GM23338 (cell line): ENCODE measurements around the gene MAGI1. TPM values are rescaled to one million over a fixed set of nuclear protein-coding genes. Genes with fewer than 3 reads are reported as not detected.

ENCODE experiments used
- ATAC-seq: fragments of 200-7000 bp; cut with Tn5 transposase; 3 replicates; pipeline ENCODE4 v1.9.1; 2020
- DNase-seq: peaks from one replicate; pipeline ENCODE4 v3.0.0-alpha.2; 2015; ENCODE audit warnings: low spot score
- H2AFZ ChIP-seq: fragments of 200-600 bp; sonication (generic); 2 replicates; pipeline ENCODE4 v1.8.0; 2016; ENCODE audit warnings: antibody characterized with exemption, mild to moderate bottlenecking, moderate library complexity
- H3F3A ChIP-seq: fragments of 200-600 bp; sonication (generic); replicated peaks from 2 replicates; pipeline ENCODE4 v1.8.0; 2017; ENCODE audit warnings: antibody characterized with exemption, mixed run types, low read depth
- H3K27ac ChIP-seq: fragments of 200-600 bp; sonication (generic); 2 replicates; pipeline ENCODE4 v1.6.1; 2016; ENCODE audit warnings: low read depth
- H3K27me3 ChIP-seq: fragments of 200-600 bp; sonication (generic); 2 replicates; pipeline ENCODE4 v1.8.0; 2016; ENCODE audit warnings: mild to moderate bottlenecking, mixed run types, moderate library complexity; ENCODE audit not compliant: insufficient read depth
- H3K36me3 ChIP-seq: fragments of 200-600 bp; sonication (generic); 2 replicates; pipeline ENCODE4 v1.8.0; 2016; ENCODE audit warnings: mild to moderate bottlenecking; ENCODE audit not compliant: insufficient read depth
- H3K4me1 ChIP-seq: fragments of 200-600 bp; sonication (generic); 2 replicates; pipeline ENCODE4 v1.8.0; 2016; ENCODE audit warnings: mild to moderate bottlenecking, moderate library complexity; ENCODE audit not compliant: insufficient read depth
- H3K4me2 ChIP-seq: fragments of 200-600 bp; sonication (generic); 2 replicates; pipeline ENCODE4 v1.7.1; 2017; ENCODE audit warnings: mixed run types
- H3K4me3 ChIP-seq: fragments of 200-600 bp; sonication (generic); 2 replicates; pipeline ENCODE4 v1.6.1; 2016; ENCODE audit warnings: mixed run types
- H3K79me2 ChIP-seq: fragments of 200-600 bp; sonication (generic); replicated peaks from 2 replicates; pipeline ENCODE4 v1.8.0; 2017; ENCODE audit warnings: mild to moderate bottlenecking; ENCODE audit not compliant: insufficient read depth
- H3K9me2 ChIP-seq: fragments of 200-600 bp; sonication (generic); 2 replicates; pipeline ENCODE4 v1.8.0; 2017; ENCODE audit not compliant: insufficient read depth
- H4K20me1 ChIP-seq: fragments of 200-600 bp; sonication (generic); replicated peaks from 2 replicates; pipeline ENCODE4 v1.8.0; 2017; ENCODE audit warnings: mild to moderate bottlenecking; ENCODE audit not compliant: insufficient read depth
- H3K27ac Mint-ChIP-seq: 2 replicates; pipeline ENCODE4 v1.8.0; 2020; ENCODE audit warnings: inconsistent platforms, mild to moderate bottlenecking, moderate library complexity, mixed read lengths
- H3K27me3 Mint-ChIP-seq: 3 replicates; pipeline ENCODE4 v1.8.0; 2022; ENCODE audit warnings: low read depth, mild to moderate bottlenecking, moderate library complexity, mixed read lengths, inconsistent platforms; ENCODE audit not compliant: insufficient read depth, poor library complexity
- H3K36me3 Mint-ChIP-seq: 3 replicates; pipeline ENCODE4 v1.8.0; 2021; ENCODE audit warnings: low read depth, mild to moderate bottlenecking, inconsistent platforms, moderate library complexity, mixed read lengths
- H3K4me1 Mint-ChIP-seq: 3 replicates; pipeline ENCODE4 v1.8.0; 2020; ENCODE audit warnings: mild to moderate bottlenecking, inconsistent platforms, mixed read lengths
- H3K4me3 Mint-ChIP-seq: 3 replicates; pipeline ENCODE4 v1.8.0; 2021; ENCODE audit warnings: moderate library complexity, mild to moderate bottlenecking, inconsistent platforms, mixed read lengths
- H3K9me3 Mint-ChIP-seq: 3 replicates; pipeline ENCODE4 v1.8.0; 2020; ENCODE audit warnings: moderate library complexity, mild to moderate bottlenecking, inconsistent platforms, mixed read lengths
- CREB1 ChIP-seq: fragments of 250-450 bp; sonication (Bioruptor Pico); IDR thresholded peaks from 2 replicates; pipeline ENCODE4 v1.5.0; 2020; ENCODE audit warnings: low read depth, mild to moderate bottlenecking, moderate library complexity
- EZH2 ChIP-seq: fragments of 200-600 bp; sonication (generic); IDR thresholded peaks from one replicate; pipeline ENCODE4 v1.8.0; 2017; ENCODE audit warnings: antibody characterized with exemption, mild to moderate bottlenecking, low read depth; ENCODE audit not compliant: unreplicated experiment
- EZH2phosphoT487 ChIP-seq: fragments of 200-600 bp; sonication (generic); IDR thresholded peaks from one replicate; pipeline ENCODE4 v1.8.1; 2018; ENCODE audit warnings: antibody characterized with exemption; ENCODE audit not compliant: unreplicated experiment
- JUNB ChIP-seq: IDR thresholded peaks from one replicate; pipeline ENCODE4 v1.6.1; 2016; ENCODE audit warnings: antibody characterized with exemption; ENCODE audit not compliant: unreplicated experiment
- NANOG ChIP-seq: IDR thresholded peaks from 2 replicates; pipeline ENCODE4 v1.6.1; 2016; ENCODE audit warnings: antibody characterized with exemption, borderline replicate concordance
- POLR2AphosphoS5 ChIP-seq: IDR thresholded peaks from 2 replicates; pipeline ENCODE4 v1.6.1; 2016; ENCODE audit warnings: antibody characterized with exemption, low read depth
- STAT1 ChIP-seq: IDR thresholded peaks from one replicate; pipeline ENCODE4 v1.6.1; 2016; ENCODE audit warnings: antibody characterized with exemption; ENCODE audit not compliant: unreplicated experiment
- ZNF114 ChIP-seq: fragments of 250-450 bp; sonication (Bioruptor Pico); IDR thresholded peaks from 2 replicates; pipeline ENCODE4 v1.5.0; 2020; ENCODE audit warnings: mild to moderate bottlenecking, moderate library complexity
- ZNF331 ChIP-seq: fragments of 250-450 bp; sonication (Bioruptor Pico); IDR thresholded peaks from 2 replicates; pipeline ENCODE4 v1.5.0; 2020; ENCODE audit warnings: low read depth, mild to moderate bottlenecking, moderate library complexity
- polyA plus RNA-seq: library from polyadenylated mRNA; unstranded; fragments of >200 nt; fragmentation: Nextera tagmentation; extraction: Ambion mirVana; gene quantifications from 2 replicates; pipeline ENCODE4 v1.2.1, GENCODE V29; 2016
- total RNA-seq: library from RNA; depleted of rRNA; stranded (reverse); fragments of >200 nt; shearing (Covaris generic); gene quantifications from 2 replicates; pipeline ENCODE4 v1.2.3, GENCODE V29; 2014
- TF ChIP-seq, protein P1 (sequence below), 2 experiments: fragments of 200-600 bp in 1 of 2; sonication (generic) in 1 of 2; conservative IDR thresholded peaks; 2 replicates each; pipeline versions ENCODE4 v1.5.1 to v1.6.1; 2016 to 2017; ENCODE audit warnings: antibody characterized with exemption in 2 of 2, low read depth in 2 of 2, mild to moderate bottlenecking in 2 of 2, moderate library complexity in 1 of 2
- TF ChIP-seq, protein P2 (sequence below): IDR thresholded peaks from one replicate; pipeline ENCODE4 v1.6.1; 2018; ENCODE audit warnings: antibody characterized with exemption; ENCODE audit not compliant: unreplicated experiment
- TF ChIP-seq, protein P3 (sequence below): IDR thresholded peaks from 2 replicates; pipeline ENCODE4 v1.6.1; 2016; ENCODE audit warnings: antibody characterized with exemption
- TF ChIP-seq, protein P4 (sequence below): fragments of 250-450 bp; sonication (Bioruptor Pico); IDR thresholded peaks from 2 replicates; pipeline ENCODE4 v1.5.0; 2020; ENCODE audit warnings: mild to moderate bottlenecking, moderate library complexity

MAGI1 gene
- total and polyA plus RNA-seq, 2 experiments from 2014 or later: 27.4 to 71.2 TPM

DNA sequence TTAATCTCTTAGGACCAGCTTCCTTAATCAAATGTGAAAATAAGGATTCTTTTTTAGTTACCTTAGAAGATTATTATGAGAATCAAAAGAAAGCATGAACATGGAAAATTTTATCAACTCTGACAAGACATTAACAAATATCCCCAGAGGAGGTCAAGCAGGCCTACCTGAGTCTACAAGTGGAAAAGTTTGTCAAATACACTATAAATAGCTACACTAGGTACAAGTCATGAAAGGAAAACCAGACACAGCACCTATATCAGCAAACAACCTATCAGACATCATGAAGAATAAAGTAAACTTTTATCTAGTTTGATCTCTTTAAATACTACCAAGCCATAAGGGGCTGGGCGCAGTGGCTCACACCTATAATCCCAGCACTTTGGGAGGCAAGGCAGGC, 126.1 kb downstream of the MAGI1 start:
- Mint-ChIP-seq H3K27me3 (no peaks in the 10 kb centered on the region), H3K4me1 (peaks cover 21% of the 10 kb centered on the region), H3K4me3 (no peak overlapping the region), H3K9me3 (peaks cover 14% of the 10 kb centered on the region), H3K27ac (no peak overlapping the region), H3K36me3 (peaks cover 5% of the 10 kb centered on the region)
- ATAC-seq (no peak), DNase-seq (no peak)
- H4K20me1 ChIP-seq: no peaks in the 10 kb centered on the region; the same call in 1 of the 2 replicates
- peaks cover 77% of the 10 kb centered on the region for H3K79me2 ChIP-seq
- no peaks in the 10 kb centered on the region for H3F3A ChIP-seq
- H3K9me2 ChIP-seq: no peaks in the 10 kb centered on the region
- peaks cover 19% of the 10 kb centered on the region for H3K4me1 ChIP-seq
- no peak overlapping the region for H3K4me2 ChIP-seq
- no peak overlapping the region for H3K27ac ChIP-seq
- TF ChIP-seq ZNF114 (CRISPR knock-in tag): no peak
- no peak for TF ChIP-seq POLR2AphosphoS5
- TF ChIP-seq, protein P1, sequence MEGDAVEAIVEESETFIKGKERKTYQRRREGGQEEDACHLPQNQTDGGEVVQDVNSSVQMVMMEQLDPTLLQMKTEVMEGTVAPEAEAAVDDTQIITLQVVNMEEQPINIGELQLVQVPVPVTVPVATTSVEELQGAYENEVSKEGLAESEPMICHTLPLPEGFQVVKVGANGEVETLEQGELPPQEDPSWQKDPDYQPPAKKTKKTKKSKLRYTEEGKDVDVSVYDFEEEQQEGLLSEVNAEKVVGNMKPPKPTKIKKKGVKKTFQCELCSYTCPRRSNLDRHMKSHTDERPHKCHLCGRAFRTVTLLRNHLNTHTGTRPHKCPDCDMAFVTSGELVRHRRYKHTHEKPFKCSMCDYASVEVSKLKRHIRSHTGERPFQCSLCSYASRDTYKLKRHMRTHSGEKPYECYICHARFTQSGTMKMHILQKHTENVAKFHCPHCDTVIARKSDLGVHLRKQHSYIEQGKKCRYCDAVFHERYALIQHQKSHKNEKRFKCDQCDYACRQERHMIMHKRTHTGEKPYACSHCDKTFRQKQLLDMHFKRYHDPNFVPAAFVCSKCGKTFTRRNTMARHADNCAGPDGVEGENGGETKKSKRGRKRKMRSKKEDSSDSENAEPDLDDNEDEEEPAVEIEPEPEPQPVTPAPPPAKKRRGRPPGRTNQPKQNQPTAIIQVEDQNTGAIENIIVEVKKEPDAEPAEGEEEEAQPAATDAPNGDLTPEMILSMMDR (conservative IDR thresholded peaks at IDR 0.05; ENCODE audit: low read depth in 2 of 2): no peak
- TF ChIP-seq, protein P2, sequence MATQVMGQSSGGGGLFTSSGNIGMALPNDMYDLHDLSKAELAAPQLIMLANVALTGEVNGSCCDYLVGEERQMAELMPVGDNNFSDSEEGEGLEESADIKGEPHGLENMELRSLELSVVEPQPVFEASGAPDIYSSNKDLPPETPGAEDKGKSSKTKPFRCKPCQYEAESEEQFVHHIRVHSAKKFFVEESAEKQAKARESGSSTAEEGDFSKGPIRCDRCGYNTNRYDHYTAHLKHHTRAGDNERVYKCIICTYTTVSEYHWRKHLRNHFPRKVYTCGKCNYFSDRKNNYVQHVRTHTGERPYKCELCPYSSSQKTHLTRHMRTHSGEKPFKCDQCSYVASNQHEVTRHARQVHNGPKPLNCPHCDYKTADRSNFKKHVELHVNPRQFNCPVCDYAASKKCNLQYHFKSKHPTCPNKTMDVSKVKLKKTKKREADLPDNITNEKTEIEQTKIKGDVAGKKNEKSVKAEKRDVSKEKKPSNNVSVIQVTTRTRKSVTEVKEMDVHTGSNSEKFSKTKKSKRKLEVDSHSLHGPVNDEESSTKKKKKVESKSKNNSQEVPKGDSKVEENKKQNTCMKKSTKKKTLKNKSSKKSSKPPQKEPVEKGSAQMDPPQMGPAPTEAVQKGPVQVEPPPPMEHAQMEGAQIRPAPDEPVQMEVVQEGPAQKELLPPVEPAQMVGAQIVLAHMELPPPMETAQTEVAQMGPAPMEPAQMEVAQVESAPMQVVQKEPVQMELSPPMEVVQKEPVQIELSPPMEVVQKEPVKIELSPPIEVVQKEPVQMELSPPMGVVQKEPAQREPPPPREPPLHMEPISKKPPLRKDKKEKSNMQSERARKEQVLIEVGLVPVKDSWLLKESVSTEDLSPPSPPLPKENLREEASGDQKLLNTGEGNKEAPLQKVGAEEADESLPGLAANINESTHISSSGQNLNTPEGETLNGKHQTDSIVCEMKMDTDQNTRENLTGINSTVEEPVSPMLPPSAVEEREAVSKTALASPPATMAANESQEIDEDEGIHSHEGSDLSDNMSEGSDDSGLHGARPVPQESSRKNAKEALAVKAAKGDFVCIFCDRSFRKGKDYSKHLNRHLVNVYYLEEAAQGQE: no peak
- no peak for TF ChIP-seq ZNF331 (CRISPR knock-in tag)
- TF ChIP-seq CREB1 (CRISPR knock-in tag): no peak
- TF ChIP-seq, protein P3, sequence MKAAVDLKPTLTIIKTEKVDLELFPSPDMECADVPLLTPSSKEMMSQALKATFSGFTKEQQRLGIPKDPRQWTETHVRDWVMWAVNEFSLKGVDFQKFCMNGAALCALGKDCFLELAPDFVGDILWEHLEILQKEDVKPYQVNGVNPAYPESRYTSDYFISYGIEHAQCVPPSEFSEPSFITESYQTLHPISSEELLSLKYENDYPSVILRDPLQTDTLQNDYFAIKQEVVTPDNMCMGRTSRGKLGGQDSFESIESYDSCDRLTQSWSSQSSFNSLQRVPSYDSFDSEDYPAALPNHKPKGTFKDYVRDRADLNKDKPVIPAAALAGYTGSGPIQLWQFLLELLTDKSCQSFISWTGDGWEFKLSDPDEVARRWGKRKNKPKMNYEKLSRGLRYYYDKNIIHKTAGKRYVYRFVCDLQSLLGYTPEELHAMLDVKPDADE: no peak
- TF ChIP-seq, protein P4, sequence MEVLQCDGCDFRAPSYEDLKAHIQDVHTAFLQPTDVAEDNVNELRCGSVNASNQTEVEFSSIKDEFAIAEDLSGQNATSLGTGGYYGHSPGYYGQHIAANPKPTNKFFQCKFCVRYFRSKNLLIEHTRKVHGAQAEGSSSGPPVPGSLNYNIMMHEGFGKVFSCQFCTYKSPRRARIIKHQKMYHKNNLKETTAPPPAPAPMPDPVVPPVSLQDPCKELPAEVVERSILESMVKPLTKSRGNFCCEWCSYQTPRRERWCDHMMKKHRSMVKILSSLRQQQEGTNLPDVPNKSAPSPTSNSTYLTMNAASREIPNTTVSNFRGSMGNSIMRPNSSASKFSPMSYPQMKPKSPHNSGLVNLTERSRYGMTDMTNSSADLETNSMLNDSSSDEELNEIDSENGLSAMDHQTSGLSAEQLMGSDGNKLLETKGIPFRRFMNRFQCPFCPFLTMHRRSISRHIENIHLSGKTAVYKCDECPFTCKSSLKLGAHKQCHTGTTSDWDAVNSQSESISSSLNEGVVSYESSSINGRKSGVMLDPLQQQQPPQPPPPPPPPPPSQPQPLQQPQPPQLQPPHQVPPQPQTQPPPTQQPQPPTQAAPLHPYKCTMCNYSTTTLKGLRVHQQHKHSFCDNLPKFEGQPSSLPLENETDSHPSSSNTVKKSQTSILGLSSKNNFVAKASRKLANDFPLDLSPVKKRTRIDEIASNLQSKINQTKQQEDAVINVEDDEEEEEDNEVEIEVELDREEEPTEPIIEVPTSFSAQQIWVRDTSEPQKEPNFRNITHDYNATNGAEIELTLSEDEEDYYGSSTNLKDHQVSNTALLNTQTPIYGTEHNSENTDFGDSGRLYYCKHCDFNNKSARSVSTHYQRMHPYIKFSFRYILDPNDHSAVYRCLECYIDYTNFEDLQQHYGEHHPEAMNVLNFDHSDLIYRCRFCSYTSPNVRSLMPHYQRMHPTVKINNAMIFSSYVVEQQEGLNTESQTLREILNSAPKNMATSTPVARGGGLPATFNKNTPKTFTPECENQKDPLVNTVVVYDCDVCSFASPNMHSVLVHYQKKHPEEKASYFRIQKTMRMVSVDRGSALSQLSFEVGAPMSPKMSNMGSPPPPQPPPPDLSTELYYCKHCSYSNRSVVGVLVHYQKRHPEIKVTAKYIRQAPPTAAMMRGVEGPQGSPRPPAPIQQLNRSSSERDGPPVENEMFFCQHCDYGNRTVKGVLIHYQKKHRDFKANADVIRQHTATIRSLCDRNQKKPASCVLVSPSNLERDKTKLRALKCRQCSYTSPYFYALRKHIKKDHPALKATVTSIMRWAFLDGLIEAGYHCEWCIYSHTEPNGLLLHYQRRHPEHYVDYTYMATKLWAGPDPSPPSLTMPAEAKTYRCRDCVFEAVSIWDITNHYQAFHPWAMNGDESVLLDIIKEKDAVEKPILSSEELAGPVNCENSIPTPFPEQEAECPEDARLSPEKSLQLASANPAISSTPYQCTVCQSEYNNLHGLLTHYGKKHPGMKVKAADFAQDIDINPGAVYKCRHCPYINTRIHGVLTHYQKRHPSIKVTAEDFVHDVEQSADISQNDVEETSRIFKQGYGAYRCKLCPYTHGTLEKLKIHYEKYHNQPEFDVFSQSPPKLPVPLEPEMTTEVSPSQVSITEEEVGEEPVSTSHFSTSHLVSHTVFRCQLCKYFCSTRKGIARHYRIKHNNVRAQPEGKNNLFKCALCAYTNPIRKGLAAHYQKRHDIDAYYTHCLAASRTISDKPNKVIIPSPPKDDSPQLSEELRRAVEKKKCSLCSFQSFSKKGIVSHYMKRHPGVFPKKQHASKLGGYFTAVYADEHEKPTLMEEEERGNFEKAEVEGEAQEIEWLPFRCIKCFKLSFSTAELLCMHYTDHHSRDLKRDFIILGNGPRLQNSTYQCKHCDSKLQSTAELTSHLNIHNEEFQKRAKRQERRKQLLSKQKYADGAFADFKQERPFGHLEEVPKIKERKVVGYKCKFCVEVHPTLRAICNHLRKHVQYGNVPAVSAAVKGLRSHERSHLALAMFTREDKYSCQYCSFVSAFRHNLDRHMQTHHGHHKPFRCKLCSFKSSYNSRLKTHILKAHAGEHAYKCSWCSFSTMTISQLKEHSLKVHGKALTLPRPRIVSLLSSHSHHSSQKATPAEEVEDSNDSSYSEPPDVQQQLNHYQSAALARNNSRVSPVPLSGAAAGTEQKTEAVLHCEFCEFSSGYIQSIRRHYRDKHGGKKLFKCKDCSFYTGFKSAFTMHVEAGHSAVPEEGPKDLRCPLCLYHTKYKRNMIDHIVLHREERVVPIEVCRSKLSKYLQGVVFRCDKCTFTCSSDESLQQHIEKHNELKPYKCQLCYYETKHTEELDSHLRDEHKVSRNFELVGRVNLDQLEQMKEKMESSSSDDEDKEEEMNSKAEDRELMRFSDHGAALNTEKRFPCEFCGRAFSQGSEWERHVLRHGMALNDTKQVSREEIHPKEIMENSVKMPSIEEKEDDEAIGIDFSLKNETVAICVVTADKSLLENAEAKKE (CRISPR knock-in tag): no peak
- TF ChIP-seq EZH2: no peak
- TF ChIP-seq JUNB: no peak
- no peak for TF ChIP-seq EZH2phosphoT487
- TF ChIP-seq NANOG: no peak
- TF ChIP-seq STAT1: no peak
- no peak overlapping the region for H2AFZ ChIP-seq
- peaks cover 5% of the 10 kb centered on the region; the same call in 1 of the 2 replicates for H3K36me3 ChIP-seq
- no peaks in the 10 kb centered on the region for H3K27me3 ChIP-seq
- H3K4me3 ChIP-seq: no peak overlapping the region
